ENCODE measurements around the gene TBC1D23.
"Not testable (repeated sequence)": the region's sequence is repeated elsewhere in the genome, so short reads cannot be mapped to it uniquely, and the experiment has no call there.

TBC1D23 gene

DNA sequence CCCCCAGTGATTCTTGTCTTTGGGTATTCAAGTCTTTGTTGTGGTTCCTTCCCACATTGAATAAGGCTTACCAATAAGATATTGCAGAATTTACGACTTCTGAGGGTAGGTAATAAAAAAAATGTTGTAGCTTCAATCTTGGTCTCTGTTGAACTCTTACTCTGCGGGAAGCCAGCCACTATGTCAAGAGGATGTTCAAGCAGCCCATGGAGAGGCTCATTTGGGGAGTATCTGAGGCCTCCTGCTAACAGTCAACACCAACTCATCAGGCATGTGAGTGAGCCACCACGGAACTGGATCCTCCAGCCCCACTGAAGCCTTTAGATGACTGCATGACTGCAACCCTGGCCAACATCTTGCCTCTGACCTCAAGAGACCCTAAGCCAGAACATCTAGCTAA is 3.2 kb upstream of the TBC1D23 start:
- peak; percentile 57 for DNase-seq (ENCODE audit: low read depth)

DNA sequence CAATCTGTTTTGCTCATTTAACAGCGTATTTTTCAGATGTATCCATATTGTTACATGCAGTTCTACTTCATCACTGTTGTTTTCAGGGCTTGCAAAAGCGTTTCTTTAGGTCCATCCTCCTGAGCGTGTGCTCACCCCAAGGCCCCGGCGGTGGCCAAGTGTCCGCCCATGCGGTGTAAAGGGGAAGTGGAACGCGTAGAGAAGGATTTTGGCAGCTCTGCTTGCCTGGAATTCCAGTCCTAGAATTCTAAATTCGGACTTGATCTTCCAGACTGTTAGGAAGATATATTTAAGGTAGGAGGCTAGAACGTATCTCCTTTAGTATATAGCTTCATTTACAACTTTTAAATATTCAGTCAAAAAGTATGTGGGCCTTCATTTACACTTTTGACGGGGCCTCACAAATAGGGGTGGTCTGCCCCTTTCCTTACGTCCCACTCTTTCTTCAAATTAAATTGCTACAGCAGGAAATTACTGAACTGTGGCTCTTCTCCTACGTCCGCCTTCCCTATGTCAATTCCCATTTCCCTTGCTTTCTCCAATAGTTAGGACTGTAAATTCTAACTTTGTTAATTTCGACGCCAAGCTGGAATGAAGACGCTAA is 609 bp upstream of the TBC1D23 start:
- peak; percentile 44 for DNase-seq (ENCODE audit: low read depth)

DNA sequence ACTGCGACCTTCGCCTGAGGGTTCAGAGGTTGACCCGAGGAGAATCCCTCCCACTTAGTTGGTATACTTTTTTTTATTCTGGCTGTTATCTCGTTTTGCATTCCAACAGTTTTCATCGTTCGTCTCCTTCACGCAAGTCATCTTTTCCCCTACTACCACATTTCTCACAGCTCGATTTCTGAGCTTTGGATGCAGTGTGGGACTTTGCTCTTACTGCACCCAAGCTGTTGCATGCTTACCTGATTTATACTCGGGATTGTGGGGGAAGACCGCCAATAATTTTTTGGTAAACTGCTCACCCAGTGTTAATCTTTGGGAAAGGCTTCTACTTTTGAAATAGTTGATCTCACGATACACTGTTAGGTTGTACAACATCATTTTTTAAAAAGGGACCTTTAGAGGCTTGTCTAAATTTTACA is 702 bp downstream of the TBC1D23 start:
- no peak for DNase-seq (ENCODE audit: low read depth)

DNA sequence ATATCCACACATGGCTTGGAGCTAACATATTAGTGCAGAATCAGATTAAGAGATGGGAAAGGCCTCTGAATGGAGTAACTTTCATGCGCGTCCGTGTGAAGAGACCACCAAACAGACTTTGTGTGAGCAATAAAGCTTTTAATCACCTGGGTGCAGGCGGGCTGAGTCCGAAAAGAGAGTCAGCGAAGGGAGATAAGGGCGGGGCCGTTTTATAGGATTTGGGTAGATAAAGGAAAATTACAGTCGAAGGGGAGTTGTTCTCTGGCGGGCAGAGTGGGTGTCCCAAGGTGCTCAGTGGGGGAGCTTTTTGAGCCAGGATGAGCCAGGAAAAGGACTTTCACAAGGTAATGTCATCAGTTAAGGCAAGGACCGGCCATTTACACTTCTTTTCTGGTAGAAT is 2.1 kb downstream of the TBC1D23 start:
- DNase-seq (ENCODE audit: low read depth), result not testable (repeated sequence)

DNA sequence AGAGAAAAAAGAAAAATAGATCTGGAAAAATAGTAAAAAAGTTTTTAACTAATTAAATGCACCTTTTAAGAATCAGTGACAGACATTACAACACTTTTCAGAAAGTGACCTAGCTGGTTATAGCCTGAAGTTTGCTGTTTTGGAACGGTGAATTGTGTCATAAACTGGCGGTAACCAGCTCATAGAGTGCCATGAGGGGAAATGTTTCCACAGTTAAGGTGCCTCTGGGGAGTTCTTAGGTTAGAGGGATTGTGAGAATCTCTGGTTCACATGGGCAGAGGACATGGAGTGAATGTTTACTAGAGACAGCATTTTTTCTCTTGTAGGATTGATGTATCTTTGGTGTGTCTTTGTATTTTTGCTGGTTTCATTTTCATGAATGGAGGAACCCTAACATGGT is 2.8 kb downstream of the TBC1D23 start:
- DNase-seq (ENCODE audit: low read depth), result no peak

DNA sequence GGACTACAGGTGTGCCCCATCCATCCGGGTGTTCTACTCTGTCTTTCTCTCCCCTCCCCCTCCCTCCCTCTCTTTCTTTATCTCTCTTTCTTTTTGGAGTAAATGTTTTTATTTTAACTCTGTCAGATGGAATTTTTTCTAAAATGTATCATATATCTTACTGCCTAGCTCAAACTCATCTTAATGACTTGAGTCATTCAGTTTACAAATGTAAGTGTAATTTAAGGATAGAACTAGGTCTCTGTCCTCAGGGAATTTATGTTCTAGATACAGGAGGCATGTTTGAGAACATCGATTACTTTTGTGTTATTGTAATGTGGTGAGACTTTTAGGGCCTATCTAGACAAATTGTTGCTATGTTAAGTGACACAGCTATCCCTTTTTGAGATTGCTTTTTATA is 3.5 kb downstream of the TBC1D23 start:
- DNase-seq (ENCODE audit: low read depth), result peak; percentile 35

DNA sequence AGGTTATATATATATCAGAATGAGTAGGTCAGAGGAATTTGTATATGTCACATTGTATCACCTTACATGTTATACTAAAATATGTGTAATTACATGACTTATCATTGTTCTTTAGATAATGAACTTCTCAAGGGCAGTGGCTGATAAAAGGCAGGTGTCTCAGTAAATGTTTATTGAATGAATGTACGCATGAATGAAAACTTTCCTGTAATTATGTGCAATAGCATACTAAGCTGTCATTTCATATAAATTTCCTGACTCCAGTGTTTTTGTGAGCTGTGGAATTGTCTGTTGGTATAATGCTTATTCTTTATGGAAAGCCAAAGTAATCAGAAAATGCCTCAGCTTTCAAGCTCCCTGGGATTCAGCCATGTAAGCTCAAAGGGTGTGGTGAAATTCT is 4.2 kb downstream of the TBC1D23 start:
- DNase-seq (ENCODE audit: low read depth), result no peak

DNA sequence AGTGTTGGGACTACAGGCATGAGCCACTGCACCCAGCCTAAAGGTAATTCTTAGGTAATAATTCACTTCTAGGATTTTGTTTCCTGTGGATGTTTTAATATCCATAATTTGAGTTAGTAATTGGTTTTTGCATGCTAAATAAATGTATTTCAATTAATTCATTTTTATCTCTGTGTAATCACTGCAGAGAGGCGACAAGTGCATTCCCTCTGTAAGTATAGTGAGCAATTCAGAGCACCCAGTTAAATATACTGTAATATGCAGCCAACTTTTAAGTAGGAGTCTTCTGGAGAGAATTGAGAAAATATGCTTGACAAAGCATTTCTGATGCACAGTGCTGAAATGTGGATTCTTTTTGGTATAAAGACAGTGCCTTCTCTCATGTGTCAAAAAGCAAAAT is 5.7 kb downstream of the TBC1D23 start:
- no peak for DNase-seq (ENCODE audit: low read depth)

DNA sequence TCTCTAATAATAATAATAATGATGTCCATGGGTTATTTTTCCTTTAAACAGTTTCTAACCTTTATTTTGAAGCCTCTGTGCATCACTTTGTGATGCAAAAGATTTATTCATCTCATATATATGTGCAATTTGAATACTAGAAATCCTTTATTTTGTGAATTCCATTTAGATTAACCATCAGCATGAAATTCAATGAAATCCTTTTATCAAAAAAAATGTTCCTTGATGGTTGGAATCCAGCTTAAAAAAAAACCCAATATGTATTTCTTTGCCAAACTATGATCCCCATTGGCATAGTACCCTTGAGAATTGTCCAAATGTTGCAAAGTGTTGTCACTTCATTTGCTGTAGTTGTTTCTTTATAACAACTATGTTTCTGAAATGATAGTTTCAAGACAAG is 7.4 kb downstream of the TBC1D23 start:
- peak; percentile 20 for DNase-seq (ENCODE audit: low read depth)

DNA sequence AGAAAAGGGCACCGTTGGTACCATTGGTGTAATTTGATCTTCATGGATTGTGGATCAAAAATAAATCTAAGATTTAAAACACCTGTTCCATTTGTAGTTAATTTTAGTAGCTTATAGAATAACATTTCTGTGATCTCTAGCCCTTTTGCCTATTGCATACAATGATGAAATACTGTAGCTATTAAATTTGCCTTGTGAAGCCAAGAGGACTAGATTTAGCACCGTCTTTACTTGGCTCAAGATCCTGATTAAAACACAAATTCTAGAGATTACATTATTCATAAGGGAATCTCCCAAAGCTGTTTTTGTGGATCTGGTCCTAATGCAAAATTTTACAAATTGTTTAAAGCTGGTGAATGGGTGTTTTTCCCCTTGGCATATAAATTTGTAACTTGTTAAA is 8.2 kb downstream of the TBC1D23 start:
- peak; percentile 27 for DNase-seq (ENCODE audit: low read depth)

DNA sequence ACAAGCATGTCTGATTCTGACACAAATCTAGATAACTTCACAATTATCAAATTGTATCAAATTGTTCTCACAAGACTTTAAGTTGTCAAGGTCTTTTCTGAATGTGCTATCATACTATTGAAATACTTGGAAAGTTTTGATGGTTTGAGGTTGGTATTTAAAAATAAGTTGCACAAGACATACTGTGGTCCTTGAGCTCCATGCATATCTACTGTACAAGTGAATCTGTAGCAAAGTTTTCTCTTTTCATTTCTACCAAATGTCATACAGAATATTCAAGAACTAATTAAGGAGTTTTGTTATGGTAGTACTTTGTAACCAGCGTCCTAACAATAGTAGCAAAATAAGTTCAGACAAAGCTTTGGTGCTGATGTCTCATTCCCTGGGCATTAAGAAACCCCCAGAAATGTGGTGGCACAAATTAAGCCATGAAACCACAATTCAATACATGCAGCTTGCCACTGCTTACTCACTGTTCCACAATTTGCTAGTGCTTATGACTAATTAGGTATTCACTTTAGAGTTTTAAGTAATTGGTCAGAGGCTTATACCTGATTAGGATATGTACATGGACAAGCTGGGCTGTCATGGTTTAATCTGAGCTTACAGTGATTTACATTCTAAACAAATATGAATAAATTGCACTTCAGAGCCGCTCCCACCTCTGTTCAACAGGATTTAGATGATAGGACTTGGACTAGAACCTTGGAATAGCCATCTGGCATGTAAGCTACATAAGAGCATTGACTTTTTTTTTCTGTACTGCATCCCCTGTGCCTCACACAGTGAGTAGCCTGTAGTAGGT is 8.8 kb downstream of the TBC1D23 start:
- peak; percentile 98 for DNase-seq (ENCODE audit: low read depth)

DNA sequence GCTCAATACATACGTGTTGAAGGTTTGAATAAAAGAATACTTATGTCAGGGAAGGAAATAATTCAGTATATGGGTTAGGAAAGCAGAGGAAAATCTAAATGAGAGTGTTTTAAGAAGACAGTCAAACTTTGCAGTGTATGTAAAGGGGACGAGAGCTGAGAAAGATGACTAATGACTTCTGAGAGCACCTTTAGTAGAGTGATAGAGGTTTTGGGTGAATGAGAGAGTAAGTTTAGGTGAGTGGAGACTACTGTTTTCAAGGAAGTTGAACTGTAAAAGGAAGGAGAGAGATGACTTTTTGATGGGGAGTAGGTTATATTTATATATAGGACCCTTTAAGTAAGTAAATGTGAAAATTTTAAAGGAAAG is 9.4 kb downstream of the TBC1D23 start:
- DNase-seq (ENCODE audit: low read depth), result no peak

DNA sequence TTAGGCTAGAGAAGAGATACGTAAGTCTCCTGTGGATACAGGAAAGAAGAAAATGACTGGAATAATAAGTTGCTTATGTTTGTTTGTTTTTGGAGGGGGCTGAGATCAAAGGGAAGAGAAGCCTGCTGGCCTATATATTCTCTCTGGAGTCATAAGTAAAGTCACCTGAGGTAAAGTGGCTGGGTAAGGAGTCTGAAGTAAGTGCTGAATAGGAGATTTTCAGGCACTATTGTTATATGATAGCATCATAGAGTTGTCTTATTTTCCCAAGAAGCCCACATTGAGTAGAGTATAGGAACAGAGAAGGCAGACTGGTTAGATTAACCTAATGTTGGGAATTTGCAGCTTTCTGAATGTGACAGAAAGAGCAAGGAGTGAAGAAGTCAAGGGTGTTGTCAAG is 10.7 kb downstream of the TBC1D23 start:
- DNase-seq (ENCODE audit: low read depth), result no peak

DNA sequence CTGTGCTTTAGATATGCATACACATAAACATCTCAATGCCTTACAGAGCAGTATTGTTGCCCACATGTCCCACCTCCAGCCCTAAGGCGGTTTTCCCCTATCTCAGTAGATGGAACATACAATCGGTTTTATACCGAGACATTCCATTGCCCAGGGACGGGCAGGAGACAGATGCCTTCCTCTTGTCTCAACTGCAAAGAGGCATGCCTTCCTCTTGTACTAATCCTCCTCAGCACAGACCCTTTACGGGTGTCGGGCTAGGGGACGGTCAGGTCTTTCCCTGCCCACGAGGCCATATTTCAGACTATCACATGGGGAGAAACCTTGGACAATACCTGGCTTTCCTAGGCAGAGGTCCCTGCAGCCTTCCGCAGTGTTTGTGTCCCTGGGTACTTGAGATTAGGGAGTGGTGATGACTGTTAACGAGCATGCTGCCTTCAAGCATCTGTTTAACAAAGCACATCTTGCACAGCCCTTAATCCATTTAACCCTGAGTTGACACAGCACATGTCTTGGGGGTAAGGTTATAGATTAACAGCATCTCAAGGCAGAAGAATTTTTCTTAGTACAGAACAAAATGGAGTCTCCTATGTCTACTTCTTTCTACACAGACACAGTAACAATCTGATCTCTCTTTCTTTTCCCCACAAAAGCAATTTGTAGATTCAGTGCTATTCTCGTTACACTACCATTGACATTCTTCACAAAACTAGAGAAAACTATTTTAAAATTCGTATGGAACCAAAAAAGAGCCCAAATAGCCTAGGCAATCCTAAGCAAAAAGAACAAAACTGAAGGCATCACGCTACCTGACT is 12.2 kb downstream of the TBC1D23 start:
- not testable (repeated sequence) for DNase-seq (ENCODE audit: low read depth)

DNA sequence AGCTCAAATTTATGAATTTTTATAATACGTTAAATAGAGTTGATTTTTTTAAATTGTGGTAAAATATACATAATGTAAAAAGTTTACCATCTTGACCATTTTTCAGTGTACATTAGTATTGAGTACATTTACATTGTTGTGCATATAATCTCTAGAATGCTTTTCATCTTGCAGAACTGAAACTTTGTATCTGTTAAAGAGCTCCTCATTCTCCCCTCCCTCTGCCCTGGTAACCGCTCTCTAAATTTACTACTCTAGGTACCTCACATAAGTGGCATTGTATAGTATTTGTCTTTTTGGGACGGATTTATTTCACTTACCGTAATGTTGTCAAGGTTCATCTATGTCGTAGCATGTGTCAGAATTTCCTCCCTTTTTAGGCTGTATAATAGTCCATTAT is 13.6 kb downstream of the TBC1D23 start:
- DNase-seq (ENCODE audit: low read depth), result no peak

DNA sequence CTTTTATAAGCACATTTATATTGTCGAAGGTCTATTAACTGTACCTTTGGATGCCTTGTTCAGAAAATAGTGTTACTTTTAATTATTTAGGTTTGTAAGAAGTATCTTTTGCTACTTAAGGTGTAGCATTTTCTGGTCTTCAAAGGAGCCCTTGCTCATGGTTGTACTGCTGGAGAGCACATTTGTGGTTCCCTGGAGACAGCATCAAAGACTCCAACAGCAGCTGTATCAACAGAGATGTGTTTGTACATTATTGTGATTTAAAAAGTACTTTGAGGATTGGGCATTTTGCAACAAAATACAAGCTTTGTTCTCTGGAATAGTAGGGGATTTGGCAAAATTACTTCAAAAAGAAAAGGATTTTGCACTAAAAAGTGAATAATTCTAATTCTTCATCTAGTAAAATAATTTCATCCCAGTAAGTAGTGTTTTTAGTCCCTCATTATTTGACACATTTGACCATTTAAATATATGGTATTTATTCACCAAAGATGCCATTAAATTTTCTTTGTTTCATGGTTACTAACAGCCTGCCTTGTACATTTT is 16.5 kb downstream of the TBC1D23 start:
- no peak for DNase-seq (ENCODE audit: low read depth)

DNA sequence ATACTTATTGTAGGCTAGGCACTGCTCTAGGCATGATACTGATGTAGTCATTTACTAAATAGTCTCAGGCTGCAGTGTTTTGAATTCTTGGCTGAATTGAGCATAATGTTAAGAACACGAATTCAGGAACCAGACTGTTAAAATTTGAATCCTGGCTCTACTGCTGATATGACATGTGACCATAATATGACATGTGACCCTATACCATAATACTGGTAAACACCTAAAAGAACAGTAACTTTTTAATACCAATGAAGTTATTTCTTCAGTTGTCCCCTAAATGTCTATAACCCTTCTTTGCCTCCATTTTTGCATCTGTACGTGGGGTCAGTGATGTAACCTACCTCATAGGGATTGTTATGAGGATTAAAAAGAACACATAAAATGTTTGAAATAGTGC is 18.1 kb downstream of the TBC1D23 start:
- DNase-seq (ENCODE audit: low read depth), result no peak

DNA sequence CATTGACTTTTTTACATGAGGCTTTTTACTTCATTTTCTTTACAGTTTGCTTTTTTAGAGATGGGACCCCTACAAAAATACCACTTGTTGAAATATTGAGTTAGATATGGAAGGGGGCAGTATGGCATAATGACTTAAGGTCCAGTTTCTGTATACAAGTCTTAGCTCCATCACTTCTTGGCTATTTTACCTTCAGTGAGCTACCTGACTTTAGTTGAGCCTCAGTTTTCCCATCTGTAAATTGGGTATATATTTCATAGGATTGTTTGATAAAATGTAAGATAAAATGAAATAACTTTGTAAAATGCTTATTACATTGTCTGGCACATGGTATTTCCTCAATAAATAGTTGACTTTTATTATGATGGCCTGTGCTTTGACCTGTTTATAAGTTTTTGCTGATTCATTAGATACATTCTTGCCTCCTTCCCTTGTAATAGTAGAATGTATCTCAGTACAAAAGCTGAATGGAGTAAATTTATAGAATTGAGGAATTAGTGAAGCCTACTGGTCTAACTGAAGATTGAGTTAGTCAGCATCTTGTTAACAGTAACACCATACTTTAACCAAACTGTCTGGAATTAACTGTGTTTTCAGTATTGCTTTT is 27.6 kb downstream of the TBC1D23 start:
- DNase-seq (ENCODE audit: low read depth), result peak; percentile 26

DNA sequence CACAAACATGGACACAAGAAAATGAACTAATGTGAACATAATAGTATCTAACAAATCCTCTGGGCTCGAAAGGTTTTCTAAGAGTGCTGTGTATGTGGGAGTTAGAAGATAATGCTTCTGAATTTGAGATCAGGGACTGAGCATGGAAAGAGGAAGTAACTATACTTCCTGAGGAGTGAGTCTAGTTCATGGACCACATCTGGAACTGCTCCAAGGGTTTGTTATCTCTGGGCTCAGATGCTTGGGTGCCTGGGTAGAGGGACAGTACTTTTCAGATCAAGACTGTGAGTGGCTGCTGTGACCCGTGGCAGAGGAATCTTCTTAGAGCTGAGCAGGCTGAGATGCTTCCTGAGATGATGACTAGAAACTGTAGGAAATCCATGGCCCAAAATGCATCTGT is 28.5 kb downstream of the TBC1D23 start:
- DNase-seq (ENCODE audit: low read depth), result peak; percentile 69

DNA sequence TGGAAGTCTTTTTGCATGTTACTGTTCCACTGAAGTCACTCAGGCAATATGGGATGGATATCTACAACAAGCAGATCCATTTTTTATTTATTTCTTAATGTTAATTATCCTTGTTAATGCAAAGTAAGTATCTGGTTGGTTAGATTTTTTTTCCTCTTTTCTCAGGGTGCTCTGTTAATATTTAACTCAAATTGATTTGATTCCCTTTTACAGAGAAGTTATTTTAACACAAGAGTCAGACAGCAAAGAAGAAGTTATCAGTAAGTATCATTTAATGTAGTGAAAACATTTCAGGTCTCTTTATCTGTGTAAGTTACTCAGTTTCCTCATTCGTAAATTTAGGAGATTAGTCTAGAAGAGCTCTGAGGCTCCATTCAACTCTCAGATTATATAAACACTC is 34.3 kb downstream of the TBC1D23 start:
- DNase-seq (ENCODE audit: low read depth), result no peak

DNA sequence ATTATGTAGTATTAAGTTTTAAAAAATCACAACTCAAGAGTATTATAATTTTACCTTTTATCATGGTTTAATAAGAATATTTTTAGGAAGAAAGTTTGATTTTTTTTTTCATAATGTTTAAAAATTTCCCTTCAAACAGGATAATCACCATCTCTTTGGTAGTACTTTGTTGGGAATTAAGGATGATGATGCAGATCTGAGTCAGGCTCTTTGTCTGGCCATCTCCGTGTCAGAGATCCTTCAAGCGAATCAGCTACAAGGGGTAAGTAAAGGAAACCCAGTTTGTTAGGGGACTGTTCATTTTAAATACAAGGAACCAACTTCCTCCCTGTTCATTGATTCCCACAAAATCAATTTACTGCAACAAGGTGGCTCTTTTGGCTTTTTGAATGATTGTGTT is 37.0 kb downstream of the TBC1D23 start:
- peak; percentile 46 for DNase-seq (ENCODE audit: low read depth)

DNA sequence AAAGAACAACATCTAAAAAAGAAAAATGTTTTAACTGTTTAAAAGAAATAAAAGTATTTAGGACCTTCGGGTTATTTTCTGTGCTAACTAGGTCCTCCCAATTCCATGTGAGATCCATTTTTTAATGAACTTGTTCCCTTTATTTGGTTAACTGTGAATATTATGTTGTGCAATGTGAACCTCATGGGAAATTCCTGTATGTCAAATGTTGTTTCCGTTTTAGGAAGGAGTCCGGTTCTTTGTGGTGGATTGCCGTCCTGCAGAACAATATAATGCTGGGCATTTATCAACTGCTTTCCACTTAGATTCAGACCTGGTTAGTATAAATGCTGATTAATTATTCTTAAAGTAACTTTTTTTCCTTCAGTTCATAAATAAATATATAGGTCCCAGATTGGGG is 38.2 kb downstream of the TBC1D23 start:
- no peak for DNase-seq (ENCODE audit: low read depth)

All from EH (cell line).